Mucosa of descending colon (tissue), 3 donors: ENCODE measurements around the gene FITM1. TPM values are rescaled to one million over a fixed set of nuclear protein-coding genes. Genes with fewer than 3 reads are reported as not detected.

Source experiments
- ATAC-seq: fragments of 200-7000 bp; cut with Tn5 transposase; one replicate; pipeline ENCODE4 v1.9.1; 2020; ENCODE audit warnings: mild to moderate bottlenecking, moderate library complexity
- DNase-seq, 3 donors: peaks; one replicate each; pipeline ENCODE4 v3.0.0-alpha.2; 2020
- H3K36me3 ChIP-seq: fragments of 200-600 bp; one replicate; pipeline ENCODE4 v1.8.0; 2021; ENCODE audit warnings: low read depth, mild to moderate bottlenecking
- H3K4me1 ChIP-seq: fragments of 200-600 bp; one replicate; pipeline ENCODE4 v1.8.0; 2021; ENCODE audit warnings: low read depth, mild to moderate bottlenecking
- H3K4me3 ChIP-seq: fragments of 200-600 bp; one replicate; pipeline ENCODE4 v1.8.0; 2021; ENCODE audit warnings: mild to moderate bottlenecking
- H3K9me3 ChIP-seq: fragments of 200-600 bp; one replicate; pipeline ENCODE4 v1.8.0; 2021; ENCODE audit warnings: mild to moderate bottlenecking
- intact Hi-C, 2 donors: fragments of 100-400 bp; cut with DNase I in 1 of 2; cut with micrococcal nuclease in 1 of 2; formaldehyde crosslinking; loops; one replicate each; pipeline versions ENCODE4 v1.11.0 to v1.11.1; 2022; cut with DNase I, micrococcal nuclease
- total RNA-seq, 3 donors: library from RNA; stranded (reverse); fragmentation: NEBNext Ultra II Directional in 2 of 3; extraction: Animal tissue kit (Norgen Biotek cat#: 25700) in 2 of 3; gene quantifications; one replicate each; pipeline versions ENCODE4 v1.2.1 to v1.2.4, GENCODE V29; 2021 to 2023
- TF ChIP-seq, protein P1 (sequence below): fragments of 200-600 bp; IDR thresholded peaks from one replicate; pipeline ENCODE4 v1.8.0; 2022; ENCODE audit warnings: antibody characterized with exemption, mild to moderate bottlenecking
- donor health status: DM: no; HTN: no; CAD: no; lungs with moderate emphysema.
- donor health status: DM: no; HTN: no; CAD: no.
- donor health status: DM: no; HTN: yes; CAD: no.

The FITM1 gene
- total RNA-seq, 3 donors from 2014 or later: 0.79 to 1.9 (median 1.3) TPM

DNA sequence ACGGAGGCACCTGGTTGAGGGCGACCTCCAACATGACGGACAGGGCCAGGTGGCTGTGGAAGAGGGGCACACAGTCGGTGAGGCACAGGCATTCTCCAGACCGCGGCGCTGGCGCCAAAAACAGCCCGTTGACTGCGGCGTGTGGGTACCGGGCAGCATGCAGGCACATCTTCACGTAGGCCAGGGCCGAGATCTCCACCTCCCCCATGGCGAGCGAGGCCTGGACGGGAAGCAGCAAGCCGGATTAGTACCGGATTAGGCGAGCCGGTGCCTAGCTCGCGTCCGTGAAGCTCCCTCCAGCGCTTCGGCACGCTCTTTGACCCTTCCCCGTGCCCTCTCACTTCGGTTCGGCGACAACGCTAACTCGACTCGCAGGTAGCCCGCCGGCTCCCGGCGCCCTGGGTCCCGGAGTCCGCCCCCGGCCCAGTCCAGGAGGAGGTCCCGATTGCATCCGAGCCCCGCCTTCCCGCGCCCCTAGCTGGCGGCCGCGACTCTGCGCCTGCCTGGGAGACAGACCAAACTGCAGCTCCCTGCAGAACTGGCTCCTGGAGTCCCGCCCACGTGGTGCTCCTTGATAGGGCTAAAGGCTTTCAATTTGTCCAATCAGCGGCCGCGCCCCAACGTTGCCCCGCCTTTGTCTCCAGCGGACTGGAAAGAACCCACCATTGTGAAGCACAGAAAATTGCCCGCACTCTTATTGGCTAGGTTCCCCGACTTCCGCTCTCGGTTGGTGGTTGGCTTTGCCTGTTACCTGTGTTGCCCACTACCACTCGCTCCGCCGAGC lies 10.8 kb downstream of the FITM1 start, which contains the start of gene EMC9:
TSS of gene EMC9 (minus strand) at position 495 of the 784 bp plus-strand sequence. CDS start at position 208, 287 bp downstream.
- Histone ChIP-seq H3K9me3 (no peaks in the 10 kb centered on the region), H3K36me3 (no peaks in the 10 kb centered on the region), H3K4me1 (peaks cover 58% of the 10 kb centered on the region), H3K4me3 (peak within 1 kb of the TSS; percentile 46)
- ATAC-seq (peak; percentile 89), DNase-seq (peak; percentile 100)
- intact Hi-C loops: no loop called here
- TF ChIP-seq, protein P1, sequence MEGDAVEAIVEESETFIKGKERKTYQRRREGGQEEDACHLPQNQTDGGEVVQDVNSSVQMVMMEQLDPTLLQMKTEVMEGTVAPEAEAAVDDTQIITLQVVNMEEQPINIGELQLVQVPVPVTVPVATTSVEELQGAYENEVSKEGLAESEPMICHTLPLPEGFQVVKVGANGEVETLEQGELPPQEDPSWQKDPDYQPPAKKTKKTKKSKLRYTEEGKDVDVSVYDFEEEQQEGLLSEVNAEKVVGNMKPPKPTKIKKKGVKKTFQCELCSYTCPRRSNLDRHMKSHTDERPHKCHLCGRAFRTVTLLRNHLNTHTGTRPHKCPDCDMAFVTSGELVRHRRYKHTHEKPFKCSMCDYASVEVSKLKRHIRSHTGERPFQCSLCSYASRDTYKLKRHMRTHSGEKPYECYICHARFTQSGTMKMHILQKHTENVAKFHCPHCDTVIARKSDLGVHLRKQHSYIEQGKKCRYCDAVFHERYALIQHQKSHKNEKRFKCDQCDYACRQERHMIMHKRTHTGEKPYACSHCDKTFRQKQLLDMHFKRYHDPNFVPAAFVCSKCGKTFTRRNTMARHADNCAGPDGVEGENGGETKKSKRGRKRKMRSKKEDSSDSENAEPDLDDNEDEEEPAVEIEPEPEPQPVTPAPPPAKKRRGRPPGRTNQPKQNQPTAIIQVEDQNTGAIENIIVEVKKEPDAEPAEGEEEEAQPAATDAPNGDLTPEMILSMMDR: peak; percentile 64

- H3K4me3 ChIP-seq: no peak overlapping the region
- peaks cover 3% of the 10 kb centered on the region for H3K36me3 ChIP-seq
- H3K9me3 ChIP-seq: no peaks in the 10 kb centered on the region
- peaks cover 47% of the 10 kb centered on the region for H3K4me1 ChIP-seq
- DNase-seq (no peak), ATAC-seq (no peak)
- TF ChIP-seq, protein P1: no peak
- intact Hi-C loops: no loop called here
Measured at GRCh38 chr14:24143511-24143910, 13.1 kb downstream of the FITM1 start.

DNA sequence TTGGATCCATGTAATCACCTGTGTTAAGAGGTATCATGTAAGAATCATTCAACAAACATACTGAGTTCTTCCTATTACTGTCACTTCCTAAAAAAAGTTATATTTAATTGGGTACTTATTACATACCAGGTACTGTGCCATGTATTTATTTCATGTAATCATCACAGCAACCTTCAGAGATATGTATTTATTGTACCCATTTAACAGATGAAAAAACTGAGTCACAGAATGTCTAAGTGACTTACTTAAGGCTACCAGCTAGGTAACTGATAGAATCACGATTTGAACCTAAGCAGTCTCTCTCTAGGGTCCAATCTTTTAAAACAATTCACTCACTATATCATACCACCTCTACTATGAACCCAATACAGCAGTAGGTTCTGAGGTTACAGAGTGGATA lies 14.0 kb downstream of the FITM1 start:
- intact Hi-C loops: no loop called here
- H3K4me1 ChIP-seq: peaks cover 45% of the 10 kb centered on the region
- H3K9me3 ChIP-seq: no peaks in the 10 kb centered on the region
- H3K4me3 ChIP-seq: no peak overlapping the region
- TF ChIP-seq, protein P1: no peak
- DNase-seq (no peak), ATAC-seq (no peak)
- H3K36me3 ChIP-seq: peaks cover 3% of the 10 kb centered on the region

- peaks cover 37% of the 10 kb centered on the region for H3K4me1 ChIP-seq
- no peaks in the 10 kb centered on the region for H3K9me3 ChIP-seq
- no peak for ATAC-seq
- H3K4me3 ChIP-seq: no peak overlapping the region
- no peak for DNase-seq
- intact Hi-C loops: no loop called here
- H3K36me3 ChIP-seq: peaks cover 3% of the 10 kb centered on the region
- TF ChIP-seq, protein P1: no peak
Measured at GRCh38 chr14:24145219-24145618, 14.8 kb downstream of the FITM1 start.

DNA sequence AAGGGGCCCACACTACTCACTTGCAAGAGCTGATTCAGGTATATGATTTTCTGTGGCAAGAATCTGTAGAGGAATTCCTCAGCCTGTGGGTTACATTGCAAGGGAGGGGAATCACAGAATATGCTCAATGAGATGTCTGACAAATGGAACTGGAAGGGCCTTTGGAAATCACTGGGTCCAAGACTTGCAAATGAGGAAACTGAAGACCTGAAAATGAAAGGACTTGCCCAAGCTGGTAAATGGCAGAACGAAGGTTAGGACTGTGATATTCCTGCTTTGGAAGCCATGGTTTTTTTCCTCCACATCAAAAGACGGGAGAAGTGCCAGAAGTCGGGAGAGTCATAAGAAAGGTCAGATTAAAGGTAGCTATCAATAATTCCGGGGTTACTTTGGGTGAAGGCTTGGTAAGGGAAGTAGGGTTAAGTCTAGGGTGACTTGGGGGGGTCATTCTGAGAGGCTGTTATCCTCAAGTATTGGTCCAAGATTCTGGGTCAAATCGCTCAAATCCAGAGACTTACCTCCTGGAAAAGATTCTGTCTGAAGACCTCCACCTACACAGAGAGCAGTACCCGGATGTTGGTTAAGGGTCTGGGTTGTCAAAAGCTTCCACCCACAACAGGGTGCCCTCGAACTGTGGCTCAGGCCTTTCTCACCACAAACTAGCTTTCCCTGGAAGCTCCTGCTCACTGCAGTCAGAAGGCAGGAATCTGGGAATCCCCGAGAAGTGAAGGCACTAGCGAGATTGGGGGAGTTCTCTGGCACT lies 15.4 kb downstream of the FITM1 start:
- Histone ChIP-seq H3K4me3 (peak overlapping the region; percentile 84), H3K36me3 (peaks cover 3% of the 10 kb centered on the region), H3K9me3 (no peaks in the 10 kb centered on the region), H3K4me1 (peaks cover 37% of the 10 kb centered on the region)
- DNase-seq (no peak), ATAC-seq (no peak)
- TF ChIP-seq, protein P1: no peak
- intact Hi-C loops: no loop called here
